LNCaP clone FGC (cell line): Measurements from ENCODE around the gene SLC44A5.

ENCODE experiments used
- DNase-seq: peaks from one replicate; pipeline ENCODE4 v3.0.0-alpha.2; 2011; ENCODE audit warnings: low read depth
- H3K4me3 ChIP-seq: 2 replicates; pipeline ENCODE4 v1.5.1; 2011; ENCODE audit warnings: mild to moderate bottlenecking, low read depth, low read length, control low read depth
- CTCF ChIP-seq: IDR thresholded peaks from 2 replicates; pipeline ENCODE4 v1.5.1; 2012; ENCODE audit warnings: mild to moderate bottlenecking; ENCODE audit not compliant: control insufficient read depth, insufficient read depth; ENCODE audit errors: extremely low read depth

The SLC44A5 gene

DNA sequence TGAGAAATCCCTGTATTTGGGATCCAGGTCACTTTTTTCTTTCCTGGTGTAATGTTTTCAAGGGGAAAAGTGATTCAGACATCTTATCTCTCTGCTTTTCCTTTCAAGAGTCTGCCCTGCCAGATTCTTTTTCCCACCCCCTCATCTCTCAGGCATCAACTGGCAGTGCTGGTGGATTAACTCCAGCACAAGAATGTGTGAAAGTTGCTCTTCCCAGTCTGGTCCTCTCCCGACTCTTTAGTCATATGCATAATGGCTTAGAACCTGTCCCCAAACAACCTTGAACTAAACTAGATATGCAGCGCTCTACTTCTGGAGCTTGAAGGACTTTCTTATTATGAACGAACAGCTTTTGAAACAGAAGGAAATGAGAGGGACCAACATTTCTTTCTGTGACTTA lies 88.5 kb downstream of the SLC44A5 start:
- no peak for TF ChIP-seq CTCF
- no peak for DNase-seq
- no peak overlapping the region for H3K4me3 ChIP-seq

DNA sequence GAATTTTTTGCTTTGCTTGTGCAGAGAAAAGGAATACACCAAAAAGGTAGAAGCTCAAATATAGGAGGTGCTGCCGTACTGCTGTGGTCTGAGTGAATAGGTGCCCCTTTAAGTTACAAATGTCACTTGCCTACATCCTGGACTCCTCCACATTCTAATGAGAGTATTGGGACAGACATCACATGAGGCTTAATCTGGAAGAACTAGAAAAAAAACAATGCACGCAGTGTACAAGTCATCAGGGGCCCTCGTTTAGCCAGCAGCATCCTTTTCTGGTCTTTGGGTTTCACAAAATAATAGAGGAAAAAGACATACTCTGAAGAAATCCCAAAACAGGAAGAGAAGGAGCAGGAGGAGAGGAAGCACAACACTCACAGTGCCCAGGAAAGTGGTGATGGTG lies 89.3 kb downstream of the SLC44A5 start:
- no peak overlapping the region for H3K4me3 ChIP-seq
- TF ChIP-seq CTCF: no peak
- DNase-seq: no peak

DNA sequence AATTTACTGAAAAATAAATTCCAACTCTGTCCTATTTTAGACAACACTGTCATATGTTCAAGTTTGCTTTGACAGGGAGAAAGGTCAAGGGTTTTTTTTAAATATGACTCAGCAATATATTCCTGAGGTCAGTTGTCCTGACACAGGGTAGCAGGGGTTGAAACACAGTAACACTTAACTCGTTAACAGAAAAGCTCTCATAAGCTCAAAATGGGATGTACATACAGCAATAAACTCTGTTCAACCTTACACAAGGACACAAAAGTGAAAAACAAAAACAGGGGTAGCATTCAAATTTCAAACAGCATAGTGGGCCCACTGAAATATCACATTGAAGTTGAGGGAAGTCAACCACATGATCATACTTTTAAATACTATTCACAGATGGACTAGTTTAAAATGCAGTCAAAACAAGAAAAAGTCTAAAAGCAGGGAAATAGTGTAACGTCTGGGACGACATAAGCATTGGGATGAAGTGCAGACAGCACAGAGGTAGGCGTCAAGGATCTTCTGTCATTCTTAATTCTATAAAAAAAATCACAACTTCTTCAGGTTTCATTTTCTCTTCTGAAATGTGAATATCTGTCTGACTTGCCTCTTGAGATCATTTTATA lies 89.9 kb downstream of the SLC44A5 start:
- DNase-seq: no peak
- no peak overlapping the region for H3K4me3 ChIP-seq
- no peak for TF ChIP-seq CTCF

GRCh38 chr1:75519651-75520427 lies 91.1 kb downstream of the SLC44A5 start:
- no peak overlapping the region for H3K4me3 ChIP-seq
- TF ChIP-seq CTCF: no peak
- DNase-seq: no peak

- no peak for DNase-seq
- no peak overlapping the region for H3K4me3 ChIP-seq
- TF ChIP-seq CTCF: no peak
Measured at GRCh38 chr1:75518686-75519085, 92.2 kb downstream of the SLC44A5 start.

- DNase-seq: no peak
- no peak overlapping the region for H3K4me3 ChIP-seq
Measured at GRCh38 chr1:75514270-75514669, 96.6 kb downstream of the SLC44A5 start.

More at GRCh38 chr1:75514270-75514669, 96.6 kb downstream of the SLC44A5 start:
- no peak for TF ChIP-seq CTCF
